ENCODE measurements around the gene CWF19L2.

CWF19L2 gene

GRCh38 chr11:107293677-107294344, 163.8 kb downstream of the CWF19L2 start:
- peaks cover 8% of the 10 kb centered on the region for H3K36me3 ChIP-seq (ENCODE audit: control insufficient read depth, insufficient read depth, low read length, severe bottlenecking)
- H3K4me3 ChIP-seq (ENCODE audit: low read length): no peak overlapping the region
- no peak overlapping the region for H3K9ac ChIP-seq (ENCODE audit: low read length)
- no peak for DNase-seq (ENCODE audit: low read depth)
- peaks cover 6% of the 10 kb centered on the region for H3K9me3 ChIP-seq (ENCODE audit: control insufficient read depth, low read length)
- H3K27me3 ChIP-seq (replicated peaks; ENCODE audit: control insufficient read depth, insufficient read depth, low read length): no peaks in the 10 kb centered on the region
- no peaks in the 10 kb centered on the region for H3K4me1 ChIP-seq (ENCODE audit: control insufficient read depth, insufficient read depth, low read length)

GRCh38 chr11:107282195-107282594, 175.4 kb downstream of the CWF19L2 start:
- Histone ChIP-seq H3K4me1 (ENCODE audit: control insufficient read depth, insufficient read depth, low read length) (no peaks in the 10 kb centered on the region), H3K36me3 (ENCODE audit: control insufficient read depth, insufficient read depth, low read length, severe bottlenecking) (no peaks in the 10 kb centered on the region), H3K9me3 (ENCODE audit: control insufficient read depth, low read length) (no peaks in the 10 kb centered on the region), H3K4me3 (ENCODE audit: low read length) (no peak overlapping the region), H3K9ac (ENCODE audit: low read length) (no peak overlapping the region), H3K27me3 (replicated peaks; ENCODE audit: control insufficient read depth, insufficient read depth, low read length) (no peaks in the 10 kb centered on the region)
- no peak for DNase-seq (ENCODE audit: low read depth)
